Neural progenitor cell (in vitro differentiated cells): ENCODE data around the gene STX1A. TPM values are rescaled to one million over a fixed set of nuclear protein-coding genes. Genes with fewer than 3 reads are reported as not detected.
"Not testable (repeated sequence)": the region's sequence is repeated elsewhere in the genome, so short reads cannot be mapped to it uniquely, and the experiment has no call there.

Experiments used
- DNase-seq: peaks from one replicate; pipeline ENCODE4 v3.0.0-alpha.2; 2016; ENCODE audit warnings: low spot score
- H2AFZ ChIP-seq: fragments of 200-600 bp; sonication (generic); replicated peaks from 2 replicates; pipeline ENCODE4 v1.6.1; 2016; ENCODE audit warnings: antibody characterized with exemption
- H3F3A ChIP-seq: fragments of 200-600 bp; sonication (generic); 2 replicates; pipeline ENCODE4 v1.6.1; 2016; ENCODE audit warnings: antibody characterized with exemption, low read depth
- H3K27ac ChIP-seq: fragments of 200-600 bp; sonication (generic); 2 replicates; pipeline ENCODE4 v1.5.1; 2016; ENCODE audit warnings: mild to moderate bottlenecking
- H3K27me3 ChIP-seq: fragments of 200-600 bp; sonication (generic); 2 replicates; pipeline ENCODE4 v1.6.1; 2016; ENCODE audit warnings: mild to moderate bottlenecking, moderate library complexity
- H3K36me3 ChIP-seq: fragments of 200-600 bp; sonication (generic); 2 replicates; pipeline ENCODE4 v1.5.1; 2016
- H3K4me1 ChIP-seq: fragments of 200-600 bp; sonication (generic); 2 replicates; pipeline ENCODE4 v1.6.1; 2016; ENCODE audit warnings: mixed run types
- H3K4me2 ChIP-seq: fragments of 200-600 bp; sonication (generic); 2 replicates; pipeline ENCODE4 v1.6.1; 2016
- H3K4me3 ChIP-seq: fragments of 200-600 bp; sonication (generic); 2 replicates; pipeline ENCODE4 v1.5.1; 2016
- H3K79me2 ChIP-seq: fragments of 200-600 bp; sonication (generic); 2 replicates; pipeline ENCODE4 v1.6.1; 2016; ENCODE audit warnings: low read depth
- H3K9ac ChIP-seq: fragments of 200-600 bp; sonication (generic); 2 replicates; pipeline ENCODE4 v1.6.1; 2016
- H3K9me3 ChIP-seq: fragments of 200-600 bp; sonication (generic); 2 replicates; pipeline ENCODE4 v1.5.1; 2016; ENCODE audit warnings: low read depth
- H4K20me1 ChIP-seq: fragments of 200-600 bp; sonication (generic); 2 replicates; pipeline ENCODE4 v1.6.1; 2016; ENCODE audit warnings: low read depth
- H3K27ac Mint-ChIP-seq: 3 replicates; pipeline ENCODE4 v1.8.0; 2021; ENCODE audit warnings: mixed read lengths
- H3K27me3 Mint-ChIP-seq: 2 replicates; pipeline ENCODE4 v1.8.0; 2022; ENCODE audit warnings: low read depth, mild to moderate bottlenecking, inconsistent platforms, moderate library complexity, mixed read lengths; ENCODE audit not compliant: insufficient read depth
- H3K36me3 Mint-ChIP-seq: 3 replicates; pipeline ENCODE4 v1.8.0; 2021; ENCODE audit warnings: mixed read lengths
- H3K4me1 Mint-ChIP-seq: 3 replicates; pipeline ENCODE4 v1.8.0; 2021; ENCODE audit warnings: mixed read lengths
- H3K4me3 Mint-ChIP-seq: 3 replicates; pipeline ENCODE4 v1.8.0; 2021; ENCODE audit warnings: mild to moderate bottlenecking, moderate library complexity, mixed read lengths
- H3K9me3 Mint-ChIP-seq: 3 replicates; pipeline ENCODE4 v1.8.0; 2020; ENCODE audit warnings: mixed read lengths
- CTCF ChIP-seq: fragments of 200-600 bp; sonication (generic); IDR thresholded peaks from 2 replicates; pipeline ENCODE4 v1.5.1; 2017; ENCODE audit warnings: antibody characterized with exemption, mild to moderate bottlenecking
- EZH2 ChIP-seq: fragments of 200-600 bp; sonication (generic); IDR thresholded peaks from 2 replicates; pipeline ENCODE4 v1.6.1; 2017; ENCODE audit warnings: antibody characterized with exemption, mild to moderate bottlenecking, moderate library complexity
- EZH2phosphoT487 ChIP-seq: fragments of 200-600 bp; sonication (generic); IDR thresholded peaks from 2 replicates; pipeline ENCODE4 v1.6.1; 2017; ENCODE audit warnings: antibody characterized with exemption
- total RNA-seq: library from RNA; depleted of rRNA; stranded (reverse); fragments of >200 nt; gene quantifications from 2 replicates; pipeline ENCODE4 v1.2.3, GENCODE V29; 2015; ENCODE audit warnings: low replicate concordance

Gene STX1A
- total RNA-seq, 1 donor from 2014 or later, result 21.9 TPM

DNA sequence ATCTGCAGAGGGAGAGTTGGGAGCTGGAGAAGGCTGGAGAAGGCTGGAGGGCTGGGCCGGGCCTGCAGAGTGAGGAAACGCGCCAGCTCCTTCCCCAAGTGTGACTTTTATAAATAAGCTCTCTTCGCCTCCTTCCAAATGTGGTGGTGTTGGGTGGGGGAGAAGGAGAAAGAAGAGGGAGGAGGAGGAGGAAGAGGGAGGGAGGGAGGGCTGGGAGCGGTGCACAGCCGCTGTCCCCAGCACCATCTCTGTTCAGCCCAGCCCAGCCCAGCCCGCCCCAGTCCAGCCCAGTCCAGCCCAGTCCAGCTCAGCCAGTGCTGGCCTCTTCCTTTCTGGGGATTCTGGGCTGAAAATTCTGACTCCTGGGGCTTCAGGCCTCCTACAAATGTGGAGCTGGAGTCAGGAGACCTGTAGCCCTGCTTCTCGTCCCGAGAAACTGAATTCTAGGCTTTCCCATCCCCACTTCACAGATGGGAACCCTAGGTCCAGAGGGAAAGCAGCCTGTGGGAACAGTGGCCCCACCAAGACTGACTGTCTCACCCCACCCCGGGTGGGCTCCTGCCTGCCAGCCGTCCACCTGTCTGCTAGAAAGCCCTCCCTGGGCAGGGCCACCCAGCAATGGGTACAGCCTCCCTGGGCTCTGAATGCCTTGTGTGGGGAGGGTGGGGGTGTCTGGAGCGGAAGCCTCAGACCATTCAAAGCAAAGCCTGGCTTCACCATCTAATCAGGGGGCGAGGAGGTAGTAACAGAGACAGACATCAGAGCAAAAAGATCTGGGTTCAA is 2.3 kb downstream of the STX1A start:
- TF ChIP-seq EZH2phosphoT487 (no peak), CTCF (no peak)
- no peak overlapping the region for H3K9ac ChIP-seq
- H3K9me3 ChIP-seq, result no peaks in the 10 kb centered on the region
- peaks cover 33% of the 10 kb centered on the region for H3K27me3 ChIP-seq
- Mint-ChIP-seq H3K4me1 (peaks cover 14% of the 10 kb centered on the region), H3K4me3 (peak overlapping the region; percentile 80), H3K27me3 (peaks cover 14% of the 10 kb centered on the region), H3K9me3 (no peaks in the 10 kb centered on the region), H3K27ac (no peak overlapping the region), H3K36me3 (no peaks in the 10 kb centered on the region)
- no peak overlapping the region for H3K27ac ChIP-seq
- no peak for DNase-seq
- H3K4me3 ChIP-seq, result no peak overlapping the region
- no peaks in the 10 kb centered on the region for H3K4me1 ChIP-seq
- H2AFZ ChIP-seq, result no peak overlapping the region
- no peaks in the 10 kb centered on the region for H3F3A ChIP-seq
- H3K36me3 ChIP-seq, result no peaks in the 10 kb centered on the region
- no peak overlapping the region for H3K4me2 ChIP-seq
- peaks cover 36% of the 10 kb centered on the region for H4K20me1 ChIP-seq
- peaks cover 10% of the 10 kb centered on the region for H3K79me2 ChIP-seq

- TF ChIP-seq EZH2phosphoT487, result no peak
- no peak for TF ChIP-seq CTCF
- TF ChIP-seq EZH2, result no peak
- Histone ChIP-seq H3K9ac (no peak overlapping the region), H3K4me1 (no peaks in the 10 kb centered on the region), H3K27ac (no peak overlapping the region), H3K79me2 (peaks cover 10% of the 10 kb centered on the region), H3K4me2 (no peak overlapping the region), H2AFZ (no peak overlapping the region), H3F3A (no peaks in the 10 kb centered on the region), H4K20me1 (peaks cover 42% of the 10 kb centered on the region), H3K4me3 (no peak overlapping the region), H3K9me3 (no peaks in the 10 kb centered on the region), H3K27me3 (peaks cover 32% of the 10 kb centered on the region), H3K36me3 (no peaks in the 10 kb centered on the region)
- no peaks in the 10 kb centered on the region for H3K9me3 Mint-ChIP-seq
- peaks cover 14% of the 10 kb centered on the region for H3K4me1 Mint-ChIP-seq
- no peak overlapping the region for H3K27ac Mint-ChIP-seq
- no peaks in the 10 kb centered on the region for H3K36me3 Mint-ChIP-seq
- H3K4me3 Mint-ChIP-seq, result no peak overlapping the region
- peaks cover 10% of the 10 kb centered on the region for H3K27me3 Mint-ChIP-seq
- no peak for DNase-seq
These were observed 3.1 kb downstream of the STX1A start for GRCh38 chr7:73716318-73716890.

- TF ChIP-seq CTCF (no peak), EZH2phosphoT487 (no peak), EZH2 (no peak)
- no peaks in the 10 kb centered on the region for H3K9me3 ChIP-seq
- no peaks in the 10 kb centered on the region for H3K4me1 ChIP-seq
- H3K79me2 ChIP-seq, result peaks cover 10% of the 10 kb centered on the region
- H3K27ac ChIP-seq, result no peak overlapping the region
- H2AFZ ChIP-seq, result no peak overlapping the region
- no peak overlapping the region for H3K4me2 ChIP-seq
- peaks cover 5% of the 10 kb centered on the region for H3K27me3 Mint-ChIP-seq
- no peak overlapping the region for H3K4me3 Mint-ChIP-seq
- H3F3A ChIP-seq, result no peaks in the 10 kb centered on the region
- H3K27me3 ChIP-seq, result peaks cover 27% of the 10 kb centered on the region
- no peak overlapping the region for H3K4me3 ChIP-seq
- H3K9ac ChIP-seq, result no peak overlapping the region
- no peaks in the 10 kb centered on the region for H3K9me3 Mint-ChIP-seq
- H4K20me1 ChIP-seq, result peaks cover 43% of the 10 kb centered on the region
- H3K36me3 Mint-ChIP-seq, result no peaks in the 10 kb centered on the region
- DNase-seq, result no peak
- peaks cover 14% of the 10 kb centered on the region for H3K4me1 Mint-ChIP-seq
- no peak overlapping the region for H3K27ac Mint-ChIP-seq
- no peaks in the 10 kb centered on the region for H3K36me3 ChIP-seq
These were observed 3.7 kb downstream of the STX1A start for GRCh38 chr7:73715648-73716317.

GRCh38 chr7:73713319-73713718 is 6.2 kb downstream of the STX1A start:
- H2AFZ ChIP-seq, H3K9me3 Mint-ChIP-seq, H3K4me1 ChIP-seq, H3K4me3 Mint-ChIP-seq, H3K36me3 Mint-ChIP-seq, H3K9ac ChIP-seq, H3K36me3 ChIP-seq, H3K4me2 ChIP-seq, DNase-seq, H3K27me3 Mint-ChIP-seq, H3K27ac ChIP-seq, H3F3A ChIP-seq, H3K4me3 ChIP-seq, H3K27me3 ChIP-seq, H3K27ac Mint-ChIP-seq, H3K79me2 ChIP-seq, H3K9me3 ChIP-seq: not testable (repeated sequence)
- H4K20me1 ChIP-seq, result peaks cover 40% of the 10 kb centered on the region
- H3K4me1 Mint-ChIP-seq, result peaks cover 10% of the 10 kb centered on the region
